SU-DHL-6 (cell line): ENCODE data around the gene ITIH3.

ENCODE experiments used
- H2AFZ ChIP-seq: fragments of 200-600 bp; sonication (generic); 2 replicates; pipeline ENCODE4 v1.6.1; 2014; ENCODE audit warnings: low read depth, mild to moderate bottlenecking, moderate library complexity, mixed read lengths, antibody characterized with exemption, low read length; ENCODE audit not compliant: severe bottlenecking
- H3F3A ChIP-seq: fragments of 200-600 bp; shearing (Covaris generic); 2 replicates; pipeline ENCODE4 v1.6.0; 2016; ENCODE audit warnings: antibody characterized with exemption, mild to moderate bottlenecking; ENCODE audit not compliant: insufficient read depth
- H3K27ac ChIP-seq: fragments of 200-600 bp; sonication (generic); 2 replicates; pipeline ENCODE4 v1.5.1; 2016; ENCODE audit warnings: low read depth, mild to moderate bottlenecking, low read length, moderate library complexity, mixed read lengths
- H3K27me3 ChIP-seq: fragments of 200-600 bp; sonication (generic), shearing (Covaris generic); 2 replicates; pipeline ENCODE4 v1.6.0; 2014; ENCODE audit warnings: mild to moderate bottlenecking, low read length
- H3K36me3 ChIP-seq: fragments of 200-600 bp; sonication (generic); 2 replicates; pipeline ENCODE4 v1.6.1; 2014; ENCODE audit warnings: mild to moderate bottlenecking, low read length, mixed read lengths
- H3K4me2 ChIP-seq: fragments of 300-600, 200-600 bp; shearing (Covaris generic), sonication (generic); 2 replicates; pipeline ENCODE4 v1.6.0; 2014; ENCODE audit warnings: low read length, low read depth, mild to moderate bottlenecking; ENCODE audit not compliant: poor library complexity, severe bottlenecking
- H3K4me3 ChIP-seq: fragments of 200-600 bp; sonication (generic); 2 replicates; pipeline ENCODE4 v1.5.1; 2014; ENCODE audit warnings: antibody characterized with exemption, low read length, mild to moderate bottlenecking, mixed read lengths; ENCODE audit not compliant: insufficient read depth, poor library complexity, severe bottlenecking
- H3K79me2 ChIP-seq: fragments of 200-600 bp; sonication (generic); 2 replicates; pipeline ENCODE4 v1.6.1; 2014; ENCODE audit warnings: mild to moderate bottlenecking, low read length, moderate library complexity; ENCODE audit not compliant: insufficient read depth
- H3K9ac ChIP-seq: fragments of 200-600 bp; sonication (generic); 2 replicates; pipeline ENCODE4 v1.7.0; 2014; ENCODE audit warnings: mild to moderate bottlenecking, low read length
- H3K9me2 ChIP-seq: fragments of 200-600 bp; sonication (generic); replicated peaks from 2 replicates; pipeline ENCODE4 v1.6.1; 2014; ENCODE audit warnings: low read length; ENCODE audit not compliant: insufficient read depth
- H3K9me3 ChIP-seq: fragments of 200-600 bp; sonication (generic); 2 replicates; pipeline ENCODE4 v1.6.1; 2014; ENCODE audit warnings: low read length, mixed read lengths; ENCODE audit not compliant: insufficient read depth
- H4K20me1 ChIP-seq: fragments of 200-600 bp; sonication (generic); 2 replicates; pipeline ENCODE4 v1.6.1; 2014; ENCODE audit warnings: low read depth, mild to moderate bottlenecking, antibody characterized with exemption, low read length, moderate library complexity, mixed read lengths
- CTCF ChIP-seq: fragments of 200-600 bp; sonication (generic); IDR thresholded peaks from one replicate; pipeline ENCODE4 v1.5.1; 2017; ENCODE audit warnings: antibody characterized with exemption, mild to moderate bottlenecking, low read length, moderate library complexity; ENCODE audit not compliant: insufficient read depth, poor library complexity, severe bottlenecking
- EZH2phosphoT487 ChIP-seq: fragments of 200-600 bp; sonication (generic), shearing (Covaris generic); conservative IDR thresholded peaks from 2 replicates; pipeline ENCODE4 v1.6.1; 2018; ENCODE audit warnings: mild to moderate bottlenecking, antibody characterized with exemption, low read length, moderate library complexity, mixed read lengths

ITIH3 gene

GRCh38 chr3:52782412-52783210, 12.0 kb upstream of the ITIH3 start:
- H4K20me1 ChIP-seq, result no peaks in the 10 kb centered on the region
- no peak overlapping the region for H3K9ac ChIP-seq
- H2AFZ ChIP-seq, result no peak overlapping the region
- no peaks in the 10 kb centered on the region for H3K36me3 ChIP-seq
- H3K27ac ChIP-seq, result no peak overlapping the region
- no peaks in the 10 kb centered on the region for H3K9me2 ChIP-seq
- no peak overlapping the region for H3K4me2 ChIP-seq
- H3K27me3 ChIP-seq, result no peaks in the 10 kb centered on the region
- no peaks in the 10 kb centered on the region for H3K9me3 ChIP-seq
- no peaks in the 10 kb centered on the region for H3F3A ChIP-seq
- no peak for TF ChIP-seq CTCF
- H3K79me2 ChIP-seq, result no peaks in the 10 kb centered on the region
- H3K4me3 ChIP-seq, result no peak overlapping the region

GRCh38 chr3:52783211-52783555, 11.4 kb upstream of the ITIH3 start:
- Histone ChIP-seq H3K79me2 (no peaks in the 10 kb centered on the region), H3K4me3 (no peak overlapping the region), H4K20me1 (no peaks in the 10 kb centered on the region), H3K4me2 (no peak overlapping the region), H3K36me3 (no peaks in the 10 kb centered on the region), H3K9ac (no peak overlapping the region), H3K27me3 (no peaks in the 10 kb centered on the region), H3K9me2 (no peaks in the 10 kb centered on the region), H3F3A (no peaks in the 10 kb centered on the region), H3K9me3 (no peaks in the 10 kb centered on the region), H2AFZ (no peak overlapping the region), H3K27ac (no peak overlapping the region)
- TF ChIP-seq CTCF (no peak), EZH2phosphoT487 (no peak)

- Histone ChIP-seq H3K9ac (no peak overlapping the region), H3K36me3 (no peaks in the 10 kb centered on the region), H3K9me2 (no peaks in the 10 kb centered on the region), H3F3A (no peaks in the 10 kb centered on the region), H3K4me2 (no peak overlapping the region), H3K4me3 (no peak overlapping the region), H2AFZ (no peak overlapping the region), H3K27ac (no peak overlapping the region), H3K9me3 (no peaks in the 10 kb centered on the region), H4K20me1 (no peaks in the 10 kb centered on the region), H3K79me2 (no peaks in the 10 kb centered on the region), H3K27me3 (no peaks in the 10 kb centered on the region)
- TF ChIP-seq EZH2phosphoT487 (no peak), CTCF (no peak)
Measured at GRCh38 chr3:52784021-52784621, 10.5 kb upstream of the ITIH3 start.
